Muscle of leg (tissue), 16 donors: ENCODE measurements around the gene NAGS. TPM values are rescaled to one million over a fixed set of nuclear protein-coding genes. Genes with fewer than 3 reads are reported as not detected.
"Not testable (repeated sequence)": the region's sequence is repeated elsewhere in the genome, so short reads cannot be mapped to it uniquely, and the experiment has no call there.

Experiments used
- DNase-seq: peaks from one replicate; pipeline ENCODE4 v3.0.0; 2013
- H3K27ac ChIP-seq: one replicate; pipeline ENCODE4 v1.5.1; 2013; ENCODE audit warnings: mild to moderate bottlenecking, low read length, control low read depth
- H3K27me3 ChIP-seq: one replicate; pipeline ENCODE4 v1.6.1; 2013; ENCODE audit warnings: low read length; ENCODE audit not compliant: control insufficient read depth, insufficient read depth
- H3K36me3 ChIP-seq: one replicate; pipeline ENCODE4 v1.6.1; 2013; ENCODE audit warnings: low read length; ENCODE audit not compliant: control insufficient read depth, insufficient read depth
- H3K4me1 ChIP-seq: one replicate; pipeline ENCODE4 v1.6.1; 2013; ENCODE audit warnings: low read length; ENCODE audit not compliant: control insufficient read depth, insufficient read depth
- H3K4me3 ChIP-seq: one replicate; pipeline ENCODE4 v1.5.1; 2013; ENCODE audit warnings: low read length, control low read depth
- H3K9me3 ChIP-seq: replicated peaks from 2 replicates; pipeline ENCODE4 v1.6.1; 2013; ENCODE audit warnings: low read depth, low read length; ENCODE audit not compliant: control insufficient read depth
- WGBS: methylation state at CpG from one replicate; pipeline ENCODE4 v1.1.5; 2013; ENCODE audit warnings: missing lambda C conversion rate; ENCODE audit not compliant: insufficient coverage; 5-methylcytosine and 5-hydroxymethylcytosine counted together
- long read RNA-seq, 11 donors: transcript quantifications; one replicate each; lab custom pipeline, GENCODE V29; 2026
- polyA plus RNA-seq, 8 donors: library from polyadenylated mRNA; unstranded; fragments of 120-200 nt; gene quantifications; one replicate each; pipeline versions ENCODE4 v1.2.1 to v1.2.3, GENCODE V29; 2013; ENCODE audit warnings: inconsistent platforms in 1 of 8, low replicate concordance in 1 of 8; ENCODE audit not compliant: insufficient read length in 8 of 8, insufficient read depth in 1 of 8
- total RNA-seq: library from RNA; stranded (reverse); fragments of 120-200 nt; gene quantifications from one replicate; pipeline ENCODE4 v1.2.4, GENCODE V29; 2013

The NAGS gene
- 0.58 TPM for total RNA-seq
- 1 to 10 TPM in 1 of 8 donors, under 1 TPM in 7; 0.38 to 2.3 (median 0.61) TPM for polyA plus RNA-seq
- long read RNA-seq, donor 1, result 0 reads
- long read RNA-seq, donor 2, result 0 reads
- long read RNA-seq, donor 3, result 0 reads
- long read RNA-seq, donor 4, result 0 reads
- long read RNA-seq, donor 5, result 0 reads
- long read RNA-seq, donor 6, partial matches to known transcripts, result 0 of 45 reads
- long read RNA-seq, donor 6, other reads (novel, unspliced or antisense), result 45 of 45 reads
- long read RNA-seq, donor 7, result 0 reads
- long read RNA-seq, donor 8, result 0 reads
- long read RNA-seq, donor 9, result 0 reads
- long read RNA-seq, donor 10, result 0 reads
- long read RNA-seq, donor 11, result 0 reads

GRCh38 chr17:44004077-44004760 is at the start of gene NAGS:
TSS of gene NAGS (plus strand) at chr17:44004622. CDS start at chr17:44004664, 42 bp downstream.
- Histone ChIP-seq H3K9me3 (no peaks in the 10 kb centered on the region), H3K27me3 (peaks cover 80% of the 10 kb centered on the region), H3K27ac (no peak within 1 kb of the TSS), H3K4me3 (no peak within 1 kb of the TSS), H3K36me3 (peaks cover 2% of the 10 kb centered on the region), H3K4me1 (peaks cover 39% of the 10 kb centered on the region)
- WGBS, result 4% methylated on average over 24 of the region's 25 CpGs
- no peak for DNase-seq

GRCh38 chr17:43956222-43956621 is 48.2 kb upstream of the NAGS start:
- Histone ChIP-seq H3K27me3 (peaks cover 65% of the 10 kb centered on the region), H3K9me3 (no peaks in the 10 kb centered on the region), H3K36me3 (no peaks in the 10 kb centered on the region), H3K4me1 (peaks cover 12% of the 10 kb centered on the region), H3K4me3 (no peak overlapping the region), H3K27ac (no peak overlapping the region)
- DNase-seq, result no peak
- WGBS, result 70% methylated on average over 3 of the region's 8 CpGs

GRCh38 chr17:43958748-43959352 is 45.6 kb upstream of the NAGS start:
- Histone ChIP-seq H3K9me3 (no peaks in the 10 kb centered on the region), H3K36me3 (no peaks in the 10 kb centered on the region), H3K4me1 (no peaks in the 10 kb centered on the region), H3K27me3 (peaks cover 51% of the 10 kb centered on the region), H3K27ac (no peak overlapping the region), H3K4me3 (no peak overlapping the region)
- DNase-seq, result no peak
- no CpG with 5 or more reads among the region's 2 CpGs for WGBS

- H3K9me3 ChIP-seq, H3K4me3 ChIP-seq, H3K27ac ChIP-seq, H3K36me3 ChIP-seq, DNase-seq, H3K4me1 ChIP-seq: not testable (repeated sequence)
- 92% methylated on average over 4 of the region's 6 CpGs for WGBS
- H3K27me3 ChIP-seq, result peaks cover 29% of the 10 kb centered on the region
Measured at GRCh38 chr17:43961292-43961691, 43.1 kb upstream of the NAGS start.

GRCh38 chr17:43961954-43962353 is 42.5 kb upstream of the NAGS start:
- no peaks in the 10 kb centered on the region for H3K4me1 ChIP-seq
- no peak overlapping the region for H3K4me3 ChIP-seq
- H3K27me3 ChIP-seq, result peaks cover 25% of the 10 kb centered on the region
- no CpG with 5 or more reads among the region's 2 CpGs for WGBS
- H3K9me3 ChIP-seq, result no peaks in the 10 kb centered on the region
- DNase-seq, result no peak
- H3K27ac ChIP-seq, result no peak overlapping the region
- no peaks in the 10 kb centered on the region for H3K36me3 ChIP-seq

- 57% methylated on average over 6 of the region's 7 CpGs for WGBS
- H3K27me3 ChIP-seq, result peaks cover 27% of the 10 kb centered on the region
- no peak overlapping the region for H3K27ac ChIP-seq
- H3K4me1 ChIP-seq, result no peaks in the 10 kb centered on the region
- H3K9me3 ChIP-seq, result no peaks in the 10 kb centered on the region
- no peaks in the 10 kb centered on the region for H3K36me3 ChIP-seq
- H3K4me3 ChIP-seq, result no peak overlapping the region
- DNase-seq, result no peak
Measured at GRCh38 chr17:43962479-43962878, 41.9 kb upstream of the NAGS start.

- peaks cover 15% of the 10 kb centered on the region for H3K27me3 ChIP-seq
- no peaks in the 10 kb centered on the region for H3K36me3 ChIP-seq
- no peak overlapping the region for H3K27ac ChIP-seq
- no peaks in the 10 kb centered on the region for H3K4me1 ChIP-seq
- no CpG with 5 or more reads among the region's 3 CpGs for whole genome bisulfite sequencing
- H3K9me3 ChIP-seq, result no peaks in the 10 kb centered on the region
- no peak overlapping the region for H3K4me3 ChIP-seq
- DNase-seq, result no peak
Measured at GRCh38 chr17:43966276-43966675, 38.1 kb upstream of the NAGS start.

GRCh38 chr17:43967251-43967875 is 37.1 kb upstream of the NAGS start:
- Histone ChIP-seq H3K27ac (no peak overlapping the region), H3K9me3 (no peaks in the 10 kb centered on the region), H3K27me3 (peaks cover 10% of the 10 kb centered on the region), H3K4me3 (no peak overlapping the region), H3K36me3 (no peaks in the 10 kb centered on the region), H3K4me1 (no peaks in the 10 kb centered on the region)
- no peak for DNase-seq
- 50% methylated on average over 2 of the region's 9 CpGs for WGBS

- Histone ChIP-seq H3K4me3 (no peak overlapping the region), H3K9me3 (no peaks in the 10 kb centered on the region), H3K36me3 (no peaks in the 10 kb centered on the region), H3K27ac (no peak overlapping the region), H3K27me3 (peaks cover 16% of the 10 kb centered on the region), H3K4me1 (no peaks in the 10 kb centered on the region)
- DNase-seq, result no peak
- 58% methylated on average over 1 of the region's 4 CpGs for WGBS
Measured at GRCh38 chr17:43970366-43970765, 34.1 kb upstream of the NAGS start.

GRCh38 chr17:43971436-43971835 is 33.0 kb upstream of the NAGS start:
- H3K27me3 ChIP-seq, result peaks cover 16% of the 10 kb centered on the region
- H3K36me3 ChIP-seq, H3K4me1 ChIP-seq, H3K9me3 ChIP-seq, H3K27ac ChIP-seq, H3K4me3 ChIP-seq, DNase-seq: not testable (repeated sequence)
- no CpG with 5 or more reads among the region's 2 CpGs for WGBS
